SW480 (cell line): ENCODE data around the gene MOK.
A peak's percentile ranks its signal among the peaks of the same experiment; 100 is the strongest.
"Not testable (repeated sequence)": the region's sequence is repeated elsewhere in the genome, so short reads cannot be mapped to it uniquely, and the experiment has no call there.

Experiments
- DNase-seq: peaks from one replicate; pipeline ENCODE4 v3.0.0-alpha.2; 2016; ENCODE audit warnings: low spot score

MOK gene

DNA sequence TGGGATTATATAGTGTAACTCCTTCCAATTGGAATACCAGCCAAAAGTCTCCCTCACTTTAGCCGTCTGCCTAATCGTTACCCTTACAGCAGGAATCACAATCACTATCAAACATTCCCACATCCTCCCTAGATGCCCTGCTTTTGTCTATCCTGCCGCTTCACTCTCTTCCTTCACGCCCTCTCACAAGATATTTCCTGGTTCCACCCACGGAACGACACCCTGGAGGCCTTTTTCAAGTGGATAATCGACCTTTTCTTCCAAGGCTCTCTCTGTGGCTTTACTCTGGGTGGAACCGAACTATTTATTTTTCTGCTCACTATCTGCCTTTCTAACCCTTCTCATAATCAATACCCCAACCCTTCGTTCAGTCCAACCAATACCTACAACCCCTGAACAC is 58.9 kb downstream of the MOK start:
- DNase-seq: no peak

DNA sequence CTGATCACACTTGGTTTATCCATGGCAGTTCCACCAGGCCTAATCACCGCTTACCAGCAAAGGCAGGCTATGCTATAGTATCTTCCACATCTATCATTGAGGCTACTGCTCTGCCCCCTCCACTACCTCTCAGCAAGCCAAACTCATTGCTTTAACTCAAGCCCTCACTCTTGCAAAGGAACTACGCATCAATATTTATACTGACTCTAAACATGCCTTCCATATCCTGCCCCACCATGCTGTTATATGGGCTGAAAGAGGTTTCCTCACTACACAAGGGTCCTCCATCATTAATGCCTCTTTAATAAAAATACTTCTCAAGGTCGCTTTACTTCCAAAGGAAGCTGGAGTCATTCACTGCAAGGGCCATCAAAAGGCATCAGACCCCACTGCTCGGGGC is 61.2 kb downstream of the MOK start:
- not testable (repeated sequence) for DNase-seq

DNA sequence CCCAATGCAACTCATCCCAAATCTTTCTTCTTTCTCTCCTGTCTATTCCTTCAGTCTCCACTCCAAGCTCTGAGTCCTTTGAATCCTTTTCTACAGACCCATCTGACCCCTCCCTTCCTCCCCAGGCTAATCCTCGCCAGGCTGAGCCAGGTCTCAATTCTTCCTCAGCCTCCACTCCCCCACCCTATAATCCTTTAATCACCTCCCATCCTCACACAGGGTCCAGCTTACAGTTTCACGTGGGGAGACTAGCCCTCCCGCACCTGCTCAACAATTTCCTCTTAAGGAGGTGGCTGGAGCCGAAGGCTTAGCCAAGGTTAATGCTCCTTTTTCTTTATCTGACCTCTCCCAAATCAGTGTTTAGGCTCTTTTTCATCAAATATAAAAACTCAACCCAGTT is 63.8 kb downstream of the MOK start:
- DNase-seq: no peak

- not testable (repeated sequence) for DNase-seq
These were observed 64.5 kb downstream of the MOK start for GRCh38 chr14:102240481-102240880.

DNA sequence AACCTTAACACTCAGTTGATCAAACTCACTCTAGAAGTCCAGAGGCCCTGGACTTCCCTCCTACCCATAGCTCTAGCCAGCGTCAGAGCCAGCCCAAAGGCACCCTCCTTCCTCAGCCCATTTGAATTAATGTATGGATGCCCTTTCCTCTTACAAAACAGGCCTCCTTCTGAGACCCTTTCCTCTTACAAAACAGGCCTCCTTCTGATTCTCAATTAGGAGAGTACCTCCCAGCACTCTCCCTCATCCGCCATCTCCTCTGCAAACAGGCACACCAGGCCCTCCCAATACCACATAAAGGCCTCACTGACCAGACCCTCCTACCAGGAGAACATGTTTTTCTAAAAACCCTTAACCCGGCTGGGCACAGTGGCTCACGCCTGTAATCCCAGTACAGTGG is 65.7 kb downstream of the MOK start:
- no peak for DNase-seq

GRCh38 chr14:102238766-102239165 is 66.2 kb downstream of the MOK start:
- DNase-seq: no peak

GRCh38 chr14:102238131-102238530 is 66.8 kb downstream of the MOK start:
- DNase-seq: no peak

DNA sequence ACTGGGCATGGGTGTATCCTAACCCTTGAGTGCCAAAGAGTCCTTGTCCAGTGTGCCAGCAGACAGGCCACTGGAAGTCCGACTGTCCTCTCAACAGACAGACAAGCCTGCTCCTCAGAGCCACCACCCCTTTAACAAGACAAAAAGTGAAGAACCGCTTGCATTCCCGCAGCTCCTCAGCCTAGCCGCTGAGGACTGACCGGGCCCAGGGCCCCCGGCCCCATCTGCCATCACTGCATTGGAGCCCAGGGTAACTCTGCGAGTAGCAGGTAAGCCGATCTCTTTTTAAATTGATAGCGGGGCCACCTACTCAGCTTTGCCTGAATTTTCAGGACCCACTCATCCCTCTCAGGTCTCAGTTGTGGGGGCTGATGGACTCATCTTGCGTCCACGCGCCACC is 68.9 kb downstream of the MOK start:
- DNase-seq: no peak

GRCh38 chr14:102235275-102235897 is 69.6 kb downstream of the MOK start:
- DNase-seq: peak; percentile 79

GRCh38 chr14:102234331-102235264 is 70.4 kb downstream of the MOK start:
- no peak for DNase-seq

- DNase-seq: no peak
These were observed 71.9 kb downstream of the MOK start for GRCh38 chr14:102233081-102233480.

DNA sequence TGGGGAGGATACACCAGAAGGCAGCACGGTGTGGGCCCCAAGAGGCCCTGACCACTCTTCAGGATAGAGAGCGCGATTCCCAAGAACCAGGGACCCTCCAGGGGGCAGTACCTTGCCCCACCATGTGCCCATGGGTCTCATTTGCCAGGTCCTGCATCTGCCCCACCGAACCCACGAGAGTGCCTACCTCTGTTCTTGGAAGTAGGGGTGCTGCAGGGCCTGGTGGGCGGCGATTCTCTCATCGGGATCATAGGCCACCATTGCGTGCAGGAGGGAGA is 72.7 kb downstream of the MOK start:
- no peak for DNase-seq

DNA sequence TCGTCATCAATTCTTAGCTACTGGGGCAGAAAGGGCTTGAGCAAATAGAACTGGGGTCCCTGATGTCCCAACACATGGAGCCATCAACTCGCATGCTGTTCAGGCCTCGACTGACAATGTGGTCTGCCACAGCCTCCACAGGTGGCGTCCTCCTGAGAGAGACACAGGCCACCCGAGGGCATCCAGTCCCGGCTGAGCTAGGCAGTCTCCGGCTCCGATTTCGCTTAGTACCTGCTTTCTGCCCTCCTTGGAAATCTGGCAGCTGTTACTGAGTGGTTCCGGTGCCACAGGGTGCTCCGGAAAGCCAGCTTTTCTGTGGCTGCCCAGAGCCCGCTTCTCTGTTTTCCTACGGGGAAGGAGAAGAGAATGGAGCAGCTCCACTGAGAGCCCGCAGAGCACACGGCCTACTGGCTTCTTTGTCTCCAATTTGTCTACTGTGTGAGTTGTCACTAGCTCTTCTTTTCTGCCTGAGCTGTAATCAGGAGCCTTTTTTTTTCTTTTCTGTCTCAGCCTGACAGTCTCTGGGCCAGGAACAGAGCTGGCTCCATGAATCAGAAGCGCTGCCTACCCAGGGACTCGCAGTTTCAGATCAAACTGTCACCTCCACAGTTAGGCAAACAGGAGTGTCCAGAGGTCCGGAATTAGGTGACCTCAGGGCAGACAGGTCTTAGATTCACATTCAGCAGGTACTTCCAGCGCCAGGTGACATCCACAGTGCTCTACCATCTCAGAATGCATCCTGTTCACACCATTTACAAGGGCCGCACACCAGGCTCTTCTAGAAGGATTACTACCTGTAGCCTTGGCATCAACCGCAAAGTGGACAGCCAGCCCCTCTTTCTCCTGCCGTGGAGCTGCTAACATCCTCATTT is 73.3 kb downstream of the MOK start:
- no peak for DNase-seq

- DNase-seq: no peak
These were observed 74.3 kb downstream of the MOK start for GRCh38 chr14:102230481-102231210.

DNA sequence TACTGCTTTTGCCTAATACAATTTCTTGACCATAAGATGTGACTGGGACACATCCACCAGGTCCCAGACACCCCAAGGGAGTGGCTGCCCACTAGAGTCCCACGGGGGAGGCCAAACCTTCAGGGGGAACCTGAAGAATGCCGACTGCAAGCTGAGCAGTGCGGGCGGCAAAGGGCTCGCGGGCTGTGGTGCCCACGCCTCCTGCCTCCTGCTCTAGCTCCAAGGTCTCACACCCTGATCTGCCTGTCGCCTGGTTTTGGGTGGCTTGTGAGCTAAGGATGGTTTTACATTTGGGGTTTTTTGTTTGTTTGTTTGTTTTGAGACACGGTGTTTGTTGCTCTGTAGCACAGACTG is 75.2 kb downstream of the MOK start:
- DNase-seq: no peak

DNA sequence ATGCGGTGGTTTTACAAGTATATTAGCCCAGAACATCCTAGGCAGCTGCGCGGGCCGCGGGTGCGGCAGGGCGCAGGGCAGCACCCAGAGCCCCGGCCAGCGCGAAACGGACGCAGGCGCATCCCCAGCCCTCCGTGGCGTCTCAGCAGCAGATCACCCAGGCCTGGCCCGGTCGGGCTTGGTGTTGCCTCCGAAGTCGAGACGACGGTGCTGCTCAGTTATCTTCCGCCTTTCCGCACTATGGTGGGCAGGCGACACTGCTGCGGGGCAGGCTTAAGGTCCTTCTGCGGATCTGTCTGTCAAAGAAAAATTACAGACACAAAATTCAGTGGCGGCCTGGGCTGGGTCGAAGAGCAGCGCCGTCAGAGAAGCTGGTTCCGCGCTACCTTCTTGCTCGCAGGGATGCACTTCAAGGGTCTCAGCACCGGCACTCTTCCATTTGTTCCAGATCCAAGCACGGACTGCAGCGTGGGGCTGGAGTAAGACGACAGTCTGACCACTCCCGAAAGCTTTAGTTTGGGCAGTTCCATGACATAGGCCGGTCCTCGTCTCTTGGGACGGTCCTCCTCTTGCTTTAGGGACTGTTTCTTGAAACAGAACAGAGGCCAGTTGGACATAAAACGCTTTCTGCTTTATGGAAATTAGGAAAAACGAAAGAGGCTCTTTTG is 75.8 kb downstream of the MOK start:
- DNase-seq: no peak

DNA sequence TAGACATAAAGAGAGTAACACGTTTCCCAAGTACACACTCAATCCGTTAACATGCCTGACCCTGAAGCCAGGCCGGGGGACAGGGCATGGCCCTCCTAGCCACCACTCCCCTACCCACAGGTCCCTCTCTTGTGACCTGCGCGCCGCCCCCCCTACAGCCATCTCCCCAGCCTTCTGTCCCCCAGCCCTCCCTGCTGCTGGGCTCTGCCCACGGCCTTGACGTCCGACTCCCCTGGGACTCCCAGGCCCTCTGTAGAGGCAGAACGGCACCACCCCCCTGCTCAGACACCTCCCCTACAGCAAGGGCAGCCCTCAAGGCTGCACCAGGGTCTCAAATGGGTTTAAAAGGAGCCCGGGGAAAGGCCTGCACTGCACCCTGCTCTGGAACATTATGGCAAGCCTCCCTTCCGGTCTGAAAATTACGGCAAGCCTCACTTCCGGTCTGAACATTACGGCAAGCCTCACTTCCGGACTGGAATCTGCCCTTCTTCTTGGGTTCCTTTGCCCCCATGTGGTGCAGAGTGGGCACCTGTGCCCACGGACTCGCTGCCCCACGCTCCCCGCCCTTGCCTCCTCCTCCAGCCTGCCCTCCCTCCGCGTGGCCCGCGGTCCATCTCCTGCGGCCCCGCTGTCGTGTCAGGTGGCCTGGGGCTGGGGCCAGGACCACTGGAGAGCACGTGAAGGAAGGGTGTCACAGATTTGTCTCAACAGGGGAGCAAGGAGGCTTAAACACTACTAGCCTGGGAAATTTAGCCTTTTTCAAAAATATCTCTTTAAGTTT is 77.6 kb downstream of the MOK start:
- DNase-seq: no peak

GRCh38 chr14:102226356-102227125 is 78.4 kb downstream of the MOK start:
- no peak for DNase-seq

DNA sequence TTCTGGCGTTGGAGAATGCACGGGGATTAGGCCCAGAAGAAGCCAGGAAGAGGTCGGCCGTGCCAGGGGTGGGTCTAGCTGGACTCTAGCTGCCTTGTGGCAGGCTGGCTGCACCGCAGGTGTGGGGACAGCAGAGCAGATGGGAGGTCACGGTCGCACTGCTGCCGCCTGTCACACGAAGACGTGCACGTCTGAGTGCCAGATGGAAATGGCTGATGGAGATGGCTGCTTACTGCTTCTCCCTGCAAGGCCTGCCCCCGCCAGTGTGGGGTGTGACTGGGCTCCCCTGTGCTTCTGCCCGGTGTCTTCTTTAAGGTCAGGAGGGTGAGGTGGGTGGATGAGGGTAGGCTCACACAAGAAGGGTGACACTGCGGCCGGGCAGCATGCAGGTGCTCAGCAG is 79.0 kb downstream of the MOK start:
- DNase-seq: no peak

GRCh38 chr14:102225386-102225785 is 79.6 kb downstream of the MOK start:
- DNase-seq: no peak
